ENCODE measurements around the gene HS2ST1. TPM values are rescaled to one million over a fixed set of nuclear protein-coding genes. Genes with fewer than 3 reads are reported as not detected.
"Not testable (repeated sequence)": the region's sequence is repeated elsewhere in the genome, so short reads cannot be mapped to it uniquely, and the experiment has no call there.

The HS2ST1 gene
- total RNA-seq, 2 donors from 2014 or later: 6.5 to 10.4 TPM

DNA sequence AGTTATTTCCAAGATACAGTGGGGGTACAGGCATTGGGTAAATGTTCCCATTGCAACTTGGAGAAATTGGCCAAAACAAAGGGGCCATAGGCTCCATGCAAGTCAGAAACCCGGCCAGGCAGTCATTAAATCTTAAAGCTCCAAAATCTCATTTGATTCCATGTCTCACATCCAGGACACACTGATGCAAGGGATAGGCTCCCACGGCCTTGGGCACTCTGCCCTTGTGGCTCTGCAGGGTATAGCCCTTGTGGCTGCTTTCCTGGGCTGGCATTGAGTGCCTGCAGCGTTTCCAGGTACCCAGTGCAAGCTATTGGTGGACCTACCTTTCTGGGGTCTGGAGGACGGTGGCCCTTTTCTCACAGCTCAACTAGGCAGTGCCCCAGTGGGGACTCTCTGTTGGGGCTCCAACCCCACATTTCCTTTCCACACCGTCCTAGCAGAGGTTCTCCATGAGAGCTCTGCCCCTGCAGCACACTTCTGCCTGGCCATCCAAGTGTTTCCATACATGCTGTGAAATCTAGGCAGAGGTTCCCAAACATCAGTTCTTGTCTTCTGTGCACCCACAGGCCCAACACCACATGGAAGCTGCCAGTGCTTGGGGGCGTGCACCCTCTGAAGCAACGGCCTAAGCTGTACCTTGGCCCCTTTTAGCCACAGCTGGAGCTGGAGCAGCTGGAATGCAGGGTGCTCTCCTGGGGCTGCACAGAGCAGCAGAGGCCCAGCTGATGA, 67.2 kb downstream of the HS2ST1 start:
- no peak for TF ChIP-seq CTCF (IDR thresholded peaks at IDR 0.05)
- Histone ChIP-seq H3K4me3 (no peak overlapping the region), H3K27ac (no peak overlapping the region), H3K27me3 (replicated peaks; ENCODE audit: insufficient read depth) (no peaks in the 10 kb centered on the region), H3K36me3 (no peaks in the 10 kb centered on the region), H3K9me3 (no peaks in the 10 kb centered on the region), H3K4me1 (ENCODE audit: control insufficient read depth in 1 of 2, low read depth in 2 of 2) (no peaks in the 10 kb centered on the region)
- DNase-seq (ENCODE audit: low spot score) (no peak), ATAC-seq (ENCODE audit: insufficient number of reproducible peaks, low FRiP score, low read depth) (no peak)

DNA sequence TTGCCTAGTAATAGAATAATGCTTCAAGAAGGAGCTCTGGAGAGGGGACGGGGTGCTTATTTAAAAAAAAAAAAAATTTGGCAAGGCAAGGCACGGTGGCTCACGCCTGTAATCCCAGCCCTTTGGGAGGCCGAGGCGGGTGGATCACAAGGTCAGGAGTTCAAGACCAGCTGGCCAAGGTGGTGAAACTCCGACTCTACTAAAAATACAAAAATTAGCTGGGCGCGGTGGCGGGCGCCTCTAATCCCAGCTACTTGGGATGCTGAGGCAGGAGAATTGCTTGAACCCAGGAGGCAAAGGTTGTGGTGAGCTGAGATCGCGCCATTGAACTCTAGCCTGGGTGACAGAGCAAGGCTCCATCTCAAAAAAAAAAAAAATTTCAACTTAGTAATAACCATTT, 69.2 kb downstream of the HS2ST1 start:
- H3K4me1 ChIP-seq (ENCODE audit: control insufficient read depth in 1 of 2, low read depth in 2 of 2); H3K4me3 ChIP-seq; H3K27me3 ChIP-seq (replicated peaks; ENCODE audit: insufficient read depth); H3K27ac ChIP-seq; H3K36me3 ChIP-seq; ATAC-seq (ENCODE audit: insufficient number of reproducible peaks, low FRiP score, low read depth); H3K9me3 ChIP-seq; DNase-seq (ENCODE audit: low spot score): not testable (repeated sequence)

DNA sequence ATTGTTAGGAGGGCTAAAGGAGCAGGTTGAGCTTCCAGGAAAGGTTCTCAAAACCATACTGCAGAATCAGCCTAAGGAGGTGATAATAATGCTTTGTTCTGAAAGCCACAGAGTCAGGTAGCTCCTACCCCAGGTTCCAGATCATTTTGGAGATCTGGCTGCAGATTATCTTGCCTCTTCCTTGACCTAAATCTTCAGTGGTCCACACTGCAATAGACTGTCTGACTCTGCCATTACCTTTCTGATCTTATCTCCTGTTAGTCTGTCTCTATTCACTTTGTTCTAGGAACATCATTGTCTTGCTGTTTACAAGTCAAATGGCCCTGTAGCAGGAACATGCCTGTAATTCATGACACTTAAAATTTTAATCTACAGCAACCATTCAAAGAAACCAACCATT, 73.0 kb downstream of the HS2ST1 start:
- no peaks in the 10 kb centered on the region for H3K27me3 ChIP-seq (replicated peaks; ENCODE audit: insufficient read depth)
- no peak for DNase-seq (ENCODE audit: low spot score)
- ATAC-seq (ENCODE audit: insufficient number of reproducible peaks, low FRiP score, low read depth): no peak
- no peak for TF ChIP-seq CTCF (IDR thresholded peaks at IDR 0.05)
- H3K4me1 ChIP-seq (ENCODE audit: control insufficient read depth in 1 of 2, low read depth in 2 of 2): no peaks in the 10 kb centered on the region
- no peak overlapping the region for H3K27ac ChIP-seq
- no peaks in the 10 kb centered on the region for H3K9me3 ChIP-seq
- no peak overlapping the region for H3K4me3 ChIP-seq
- no peaks in the 10 kb centered on the region for H3K36me3 ChIP-seq

DNA sequence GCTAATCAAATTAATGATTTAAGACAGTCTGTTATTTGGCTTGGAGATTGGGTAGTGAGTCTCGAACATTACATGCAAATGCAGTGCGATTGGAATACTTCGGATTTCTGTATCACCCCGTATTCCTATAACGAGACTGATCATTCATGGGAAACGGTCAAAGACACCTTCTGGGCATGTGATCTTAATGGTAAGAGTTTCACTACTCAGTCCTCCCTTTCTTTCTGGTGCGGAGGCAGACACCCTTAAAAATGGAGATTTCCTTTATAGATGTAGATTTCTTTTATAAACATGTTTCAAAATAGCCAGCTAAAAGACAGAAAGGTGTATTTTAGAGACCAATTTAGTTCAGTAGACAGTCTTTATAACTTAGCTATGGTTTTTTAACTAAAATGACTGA, 74.4 kb downstream of the HS2ST1 start:
- Histone ChIP-seq H3K4me3 (no peak overlapping the region), H3K9me3 (no peaks in the 10 kb centered on the region), H3K27ac (no peak overlapping the region), H3K27me3 (replicated peaks; ENCODE audit: insufficient read depth) (no peaks in the 10 kb centered on the region), H3K36me3 (no peaks in the 10 kb centered on the region), H3K4me1 (ENCODE audit: control insufficient read depth in 1 of 2, low read depth in 2 of 2) (no peaks in the 10 kb centered on the region)
- no peak for DNase-seq (ENCODE audit: low spot score)
- no peak for ATAC-seq (ENCODE audit: insufficient number of reproducible peaks, low FRiP score, low read depth)
- no peak for TF ChIP-seq CTCF (IDR thresholded peaks at IDR 0.05)

GRCh38 chr1:86989690-86990089, 75.3 kb downstream of the HS2ST1 start:
- H3K4me1 ChIP-seq (ENCODE audit: control insufficient read depth in 1 of 2, low read depth in 2 of 2); H3K4me3 ChIP-seq; ATAC-seq (ENCODE audit: insufficient number of reproducible peaks, low FRiP score, low read depth); DNase-seq (ENCODE audit: low spot score); H3K9me3 ChIP-seq; H3K27me3 ChIP-seq (replicated peaks; ENCODE audit: insufficient read depth); H3K36me3 ChIP-seq; H3K27ac ChIP-seq: not testable (repeated sequence)

DNA sequence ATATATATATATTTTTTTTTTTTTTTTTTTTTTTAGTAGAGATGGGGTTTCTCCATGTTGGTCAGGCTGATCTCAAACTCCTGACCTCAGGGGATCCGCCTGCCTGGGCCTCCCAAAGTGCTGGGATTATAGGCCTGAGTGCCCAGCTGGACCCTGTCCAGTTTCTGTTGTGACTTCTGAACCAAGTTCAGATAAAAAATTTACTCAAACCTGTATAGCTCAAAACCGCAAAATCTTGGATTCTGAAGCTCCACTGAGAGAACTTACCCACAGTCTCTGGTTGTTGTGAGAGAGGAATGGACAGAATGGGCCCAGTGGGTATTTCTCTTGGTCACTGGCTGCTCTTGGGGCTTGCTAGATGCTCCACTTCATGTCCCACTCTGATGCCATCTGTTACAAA, 76.4 kb downstream of the HS2ST1 start:
- no peaks in the 10 kb centered on the region for H3K4me1 ChIP-seq (ENCODE audit: control insufficient read depth in 1 of 2, low read depth in 2 of 2)
- ATAC-seq (ENCODE audit: insufficient number of reproducible peaks, low FRiP score, low read depth): no peak
- no peak for DNase-seq (ENCODE audit: low spot score)
- no peaks in the 10 kb centered on the region for H3K27me3 ChIP-seq (replicated peaks; ENCODE audit: insufficient read depth)
- TF ChIP-seq CTCF (IDR thresholded peaks at IDR 0.05): no peak
- no peaks in the 10 kb centered on the region for H3K9me3 ChIP-seq
- no peak overlapping the region for H3K4me3 ChIP-seq
- no peak overlapping the region for H3K27ac ChIP-seq
- H3K36me3 ChIP-seq: no peaks in the 10 kb centered on the region

Data from thoracic aorta (tissue), 2 donors.